ENCODE measurements around the gene SGO1.

DNA sequence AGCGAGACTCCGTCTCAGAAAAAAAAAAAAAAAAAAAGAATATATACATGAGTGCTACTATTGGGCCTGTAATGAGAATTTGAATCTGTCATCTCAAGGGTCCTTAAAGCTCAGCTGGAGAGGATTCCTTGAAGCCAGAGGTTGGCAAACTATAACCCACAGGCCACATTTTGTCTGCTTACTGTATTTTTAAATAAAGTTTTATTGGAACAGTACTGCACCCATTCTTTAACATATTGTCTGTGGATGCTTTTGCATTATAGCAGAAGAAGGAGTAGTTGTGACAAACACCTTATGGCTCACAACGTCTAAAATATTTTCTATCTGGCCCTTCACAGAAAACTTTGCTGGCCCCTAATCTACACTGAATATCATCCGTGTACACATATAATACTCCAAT, 60.7 kb downstream of the SGO1 start:
- no peak for TF ChIP-seq POLR2A (IDR thresholded peaks at IDR 0.05)
- no peak for TF ChIP-seq CTCF (IDR thresholded peaks at IDR 0.05)
- TF ChIP-seq EP300 (IDR thresholded peaks at IDR 0.05), result no peak
- TF ChIP-seq POLR2AphosphoS5 (IDR thresholded peaks at IDR 0.05), result no peak
